Cardiac fibroblast (primary cell): ENCODE results near the gene KMT5B.

Experiments used
- DNase-seq, 2 donors: peaks; one replicate each; pipeline versions ENCODE4 v3.0.0 to v3.0.0-alpha.2; 2010; ENCODE audit warnings: low read depth in 2 of 2
- H3K4me3 ChIP-seq, 2 donors: replicated peaks in 1 of 2; 1 replicate in 1 of 2; 2 replicates in 1 of 2; pipeline ENCODE4 v1.5.1; 2011; ENCODE audit warnings: low read depth in 2 of 2, low read length in 2 of 2, mild to moderate bottlenecking in 2 of 2, moderate library complexity in 1 of 2
- CTCF ChIP-seq: IDR thresholded peaks from one replicate; pipeline ENCODE4 v1.5.1; 2011; ENCODE audit warnings: low read depth, mild to moderate bottlenecking, low read length, inconsistent platforms

Gene KMT5B

GRCh38 chr11:68216171-68216938 lies 3.3 kb upstream of the KMT5B start:
- H3K4me3 ChIP-seq, result no peak overlapping the region
- no peak for TF ChIP-seq CTCF
- DNase-seq, result no peak

- DNase-seq, result no peak
Observed at GRCh38 chr11:68215524-68216170, 2.6 kb upstream of the KMT5B start.

GRCh38 chr11:68215087-68215445 lies 2.0 kb upstream of the KMT5B start:
- no peak for DNase-seq
- no peak overlapping the region for H3K4me3 ChIP-seq

More at GRCh38 chr11:68215524-68216170, 2.6 kb upstream of the KMT5B start:
- no peak for TF ChIP-seq CTCF
- H3K4me3 ChIP-seq, result no peak overlapping the region

GRCh38 chr11:68214173-68215086 lies 1.3 kb upstream of the KMT5B start:
- no peak for DNase-seq
- peak overlapping the region; percentile 66 to 77 for H3K4me3 ChIP-seq

More at GRCh38 chr11:68215087-68215445, 2.0 kb upstream of the KMT5B start:
- TF ChIP-seq CTCF, result no peak

DNA sequence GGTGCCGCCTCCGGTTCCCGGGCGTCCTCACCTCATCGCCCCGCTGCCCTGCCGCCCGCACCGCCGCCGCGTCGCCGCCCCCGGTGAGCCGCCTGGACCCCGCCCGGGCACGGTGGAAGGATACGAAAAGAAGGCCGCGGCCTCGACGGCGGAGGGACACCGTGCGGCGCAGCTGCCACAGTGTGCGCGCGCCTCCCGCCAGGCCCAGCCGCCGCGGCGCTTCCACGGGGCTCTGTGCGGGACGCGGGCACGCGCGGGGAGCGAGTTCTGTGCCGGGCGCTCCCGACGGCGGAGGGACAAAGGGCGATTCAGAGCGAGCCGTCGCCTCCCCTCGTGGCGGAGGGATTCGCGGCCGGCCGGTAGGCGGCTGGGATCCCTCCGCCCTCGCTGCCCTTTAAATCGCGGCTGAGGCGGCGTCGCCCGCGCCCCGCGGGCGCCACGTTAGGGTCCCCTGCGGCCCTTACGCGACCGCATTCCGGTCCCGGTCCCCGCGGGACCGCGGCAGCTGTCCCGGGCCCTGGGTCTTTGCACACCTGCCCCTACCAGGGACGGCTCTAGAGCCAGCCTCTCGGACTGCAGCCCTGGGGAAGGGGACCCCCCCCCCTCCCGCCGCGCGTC lies 568 bp upstream of the KMT5B start:
- no peak for TF ChIP-seq CTCF
- peak overlapping the region; percentile 66 to 77 for H3K4me3 ChIP-seq
- peak; percentile 94 to 99 for DNase-seq

More at GRCh38 chr11:68214173-68215086, 1.3 kb upstream of the KMT5B start:
- no peak for TF ChIP-seq CTCF

DNA sequence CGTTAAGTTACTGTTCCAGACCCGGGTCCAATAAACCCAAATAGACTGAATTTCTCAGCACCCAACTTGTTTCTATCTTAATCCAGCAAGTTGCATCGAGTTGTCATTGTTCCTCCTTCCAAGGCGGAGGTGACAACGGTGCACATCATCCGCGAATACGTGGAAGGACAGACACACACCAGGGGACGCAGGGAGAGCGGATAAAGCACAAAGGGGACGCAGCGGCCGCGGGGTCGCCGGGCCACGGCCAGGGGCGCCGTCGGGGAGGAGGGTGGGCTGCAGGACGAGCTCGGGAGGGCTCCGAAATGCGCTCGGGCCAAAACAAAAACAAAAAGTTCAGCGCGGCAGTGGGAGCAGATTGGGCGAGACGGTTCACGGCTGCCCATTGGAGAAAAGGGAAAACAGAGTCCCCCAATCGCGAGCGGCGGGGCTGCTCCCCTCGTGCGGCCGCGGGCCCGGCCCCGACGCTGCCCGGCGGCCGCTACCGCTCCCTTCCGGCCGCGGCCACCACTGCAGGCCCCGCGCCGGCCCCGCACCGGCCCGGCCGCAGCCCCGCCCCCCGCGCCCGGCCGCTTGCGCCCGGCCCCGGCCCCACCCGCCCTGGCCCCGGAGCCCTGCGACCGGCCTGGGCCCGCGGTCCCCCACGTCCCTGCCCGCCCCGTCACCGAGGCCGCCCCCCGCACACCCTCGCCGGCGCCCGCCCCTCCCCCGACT lies 518 bp downstream of the KMT5B start:
- DNase-seq, result peak; percentile 73 to 87
- peak; percentile 5 for TF ChIP-seq CTCF
- H3K4me3 ChIP-seq, result peak overlapping the region; percentile 69 to 92
